ENCODE data around the gene NSFL1C. TPM values are rescaled to one million over a fixed set of nuclear protein-coding genes. Genes with fewer than 3 reads are reported as not detected.

Gene NSFL1C
- total and polyA plus RNA-seq, 2 of the 4 experiments (the other 2 are of a cell fraction), result 33.0 to 40.3 TPM

DNA sequence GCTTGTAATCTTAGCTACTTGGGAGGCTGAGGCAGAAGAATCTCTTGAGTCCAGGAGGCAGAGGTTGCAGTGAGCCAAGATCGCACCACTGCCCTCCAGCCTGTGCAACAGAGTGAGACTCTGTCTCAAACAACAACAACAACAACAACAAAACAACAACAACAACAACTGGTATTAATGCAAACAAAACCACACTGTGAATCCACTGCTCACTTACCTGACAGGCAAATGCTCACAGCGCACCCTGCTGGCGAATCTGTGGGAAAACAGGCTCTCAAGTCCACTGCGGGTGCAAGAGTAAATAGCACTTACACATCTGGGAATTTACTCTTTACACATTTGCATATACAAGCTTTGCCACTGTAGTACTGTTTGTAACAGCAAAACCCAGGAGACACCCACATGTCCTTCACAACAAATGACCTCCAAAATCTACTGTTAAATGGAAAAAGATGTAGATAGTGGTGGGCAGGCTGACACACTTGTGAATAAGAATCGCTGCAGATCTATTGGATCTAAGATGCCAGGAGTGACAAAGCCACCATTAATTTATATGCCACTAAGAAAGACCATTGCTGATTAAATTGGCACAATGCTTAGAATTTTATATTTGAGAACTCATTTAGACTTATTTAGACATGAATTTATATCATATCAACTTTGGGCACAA lies 29.3 kb downstream of the NSFL1C start:
- Histone ChIP-seq H2BK15ac (ENCODE audit: low read depth, low read length) (no peak overlapping the region), H4K91ac (ENCODE audit: insufficient read depth, low read depth, low read length) (no peak overlapping the region), H3K56ac (ENCODE audit: extremely low read depth, insufficient read depth, low read length) (no peak overlapping the region), H3K4me3 (ENCODE audit: insufficient read depth, low read depth, low read length) (no peak overlapping the region), H2BK5ac (ENCODE audit: low read depth, low read length, poor library complexity, severe bottlenecking) (no peak overlapping the region), H3K14ac (replicated peaks; ENCODE audit: low read depth, low read length) (no peak overlapping the region), H3K9me1 (ENCODE audit: insufficient read depth, low read length) (peaks cover 6% of the 10 kb centered on the region; the same call in 1 of the 2 replicates), H3K27ac (ENCODE audit: insufficient read depth, low read length) (no peak overlapping the region), H3K9ac (ENCODE audit: low read depth, low read length) (no peak overlapping the region), H3K4me1 (ENCODE audit: control insufficient read depth, insufficient read depth, low read length) (no peaks in the 10 kb centered on the region), H2AK5ac (ENCODE audit: low read depth, low read length) (no peak overlapping the region), H2BK120ac (ENCODE audit: low read depth, low read length) (no peak overlapping the region), H3K27me3 (ENCODE audit: control insufficient read depth, insufficient read depth, low read length) (no peaks in the 10 kb centered on the region), H3K4me2 (ENCODE audit: low read depth, low read length) (no peak overlapping the region), H2AK9ac (replicated peaks; ENCODE audit: low read depth, low read length, poor library complexity) (no peak overlapping the region), H2AFZ (replicated peaks; ENCODE audit: low read length, poor library complexity) (no peak overlapping the region), H3K4ac (ENCODE audit: low read depth, low read length) (no peak overlapping the region), H3K18ac (ENCODE audit: low read depth, low read length) (no peak overlapping the region), H2BK20ac (ENCODE audit: low read depth, low read length) (no peak overlapping the region), H3K36me3 (ENCODE audit: control insufficient read depth, insufficient read depth, low read length) (peaks cover 9% of the 10 kb centered on the region), H4K8ac (ENCODE audit: low read depth in 2 of 2, low read length in 2 of 2) (no peak overlapping the region), H3K79me1 (ENCODE audit: low read depth in 1 of 2, low read length in 2 of 2) (no peaks in the 10 kb centered on the region), H4K20me1 (ENCODE audit: insufficient read depth, low read length) (no peaks in the 10 kb centered on the region), H4K5ac (ENCODE audit: low read depth, low read length) (no peak overlapping the region), H3K23ac (ENCODE audit: low read depth, low read length) (no peak overlapping the region), H3K9me3 (ENCODE audit: control insufficient read depth, insufficient read depth, low read length) (no peaks in the 10 kb centered on the region)
- WGBS, 2 experiments (ENCODE audit: extremely low coverage in 2 of 2, insufficient read length in 1 of 2), result no CpG with 5 or more reads among the region's 5 CpGs
- TF ChIP-seq SMC3 (IDR thresholded peaks at IDR 0.05; ENCODE audit: low read depth, low read length) (peak; percentile 88), CTCF (conservative IDR thresholded peaks at IDR 0.05; ENCODE audit: low read depth, low read length) (peak; percentile 89), BHLHE40 (IDR thresholded peaks at IDR 0.05; ENCODE audit: low read depth, low read length) (no peak), RAD21 (IDR thresholded peaks at IDR 0.05; ENCODE audit: low read length) (peak; percentile 88)
- ChIA-PET POLR2A (ENCODE audit: unreplicated experiment) (no interaction called here), CTCF (interaction anchor here (0.6 to 1.9 kb wide), 9 partner anchors 10 to 409 kb away, joined by 3 to 10 read pairs (median 4); no protein-coding TSS in a partner anchor)
- in situ Hi-C loops (cut with MboI; ENCODE audit: low sequenced_read_pairs) (no loop called here), intact Hi-C loops (cut with micrococcal nuclease) (loop anchor here (1.0 to 5.0 kb wide), 3 partner anchors 65 to 230 kb away; no protein-coding TSS in a partner anchor), dilution Hi-C loops (cut with HindIII; ENCODE audit: low sequenced_read_pairs, unreplicated experiment) (no loop called here)
- DNase-seq (peak; percentile 82), ATAC-seq (ENCODE audit: low read depth) (peak; percentile 72)
- BruUV-seq (replicated peaks), result no TSS peak
